NCI-H460 (cell line): ENCODE results near the gene PCCA. TPM values are rescaled to one million over a fixed set of nuclear protein-coding genes. Genes with fewer than 3 reads are reported as not detected.
A peak's percentile ranks its signal among the peaks of the same experiment; 100 is the strongest.
"Not testable (repeated sequence)": the region's sequence is repeated elsewhere in the genome, so short reads cannot be mapped to it uniquely, and the experiment has no call there.

Source experiments
- DNase-seq: peaks from one replicate; pipeline ENCODE4 v3.0.0-alpha.2; 2016; ENCODE audit warnings: low read depth; ENCODE audit errors: extremely low read depth
- small RNA-seq, 2 experiments: library from RNA; depleted of rRNA; stranded (forward); fragments of <200 nt; gene quantifications; one replicate each; pipeline ENCODE3, GENCODE V24; 2014
- total RNA-seq: library from RNA; depleted of rRNA; stranded (reverse); fragments of >200 nt; shearing (Covaris generic); gene quantifications from 2 replicates; pipeline ENCODE4 v1.2.3, GENCODE V29; 2014; rRNA removed

Gene PCCA
- total RNA-seq, 1 experiment from 2014 or later, result 15.7 TPM

DNA sequence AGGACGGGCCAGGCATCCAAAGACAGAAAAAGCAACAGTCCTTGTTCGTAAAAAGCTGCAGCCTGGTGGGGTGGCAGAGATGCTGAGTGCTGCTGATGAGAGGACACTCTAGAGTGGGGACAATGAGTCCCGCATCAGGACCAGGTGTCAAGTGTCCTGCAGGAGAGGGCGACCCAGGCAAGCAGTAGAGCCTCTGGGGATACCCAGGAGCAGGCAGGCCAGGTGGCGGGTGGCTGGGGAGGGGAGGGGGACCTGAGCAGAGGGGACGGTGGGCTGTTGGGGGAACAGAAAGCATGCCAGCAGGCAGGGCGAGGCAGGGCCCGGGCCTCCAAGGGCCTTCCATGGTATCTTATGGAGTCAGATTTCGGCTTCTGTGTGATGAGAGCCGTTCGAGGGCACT, 463.9 kb downstream of the PCCA start:
- DNase-seq, result no peak

DNA sequence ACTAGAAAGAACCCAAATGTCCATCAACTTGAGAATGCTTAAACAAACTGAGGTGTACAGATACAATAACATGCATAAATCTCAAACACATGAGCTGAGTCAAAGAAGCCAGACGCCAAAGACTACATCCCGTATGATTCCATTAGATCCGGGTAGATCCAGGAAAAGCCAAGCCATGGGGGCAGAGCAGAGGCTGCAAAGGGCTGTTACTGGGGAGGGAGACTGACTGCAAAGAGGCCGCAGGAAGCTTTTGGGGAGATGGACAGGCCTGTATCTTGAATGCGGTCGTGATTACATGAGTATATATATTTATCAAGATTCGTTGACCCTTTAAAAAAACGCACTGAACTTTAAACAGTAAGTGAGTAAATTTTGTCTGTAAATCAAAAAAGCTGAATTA, 471.0 kb downstream of the PCCA start:
- DNase-seq, result no peak

DNA sequence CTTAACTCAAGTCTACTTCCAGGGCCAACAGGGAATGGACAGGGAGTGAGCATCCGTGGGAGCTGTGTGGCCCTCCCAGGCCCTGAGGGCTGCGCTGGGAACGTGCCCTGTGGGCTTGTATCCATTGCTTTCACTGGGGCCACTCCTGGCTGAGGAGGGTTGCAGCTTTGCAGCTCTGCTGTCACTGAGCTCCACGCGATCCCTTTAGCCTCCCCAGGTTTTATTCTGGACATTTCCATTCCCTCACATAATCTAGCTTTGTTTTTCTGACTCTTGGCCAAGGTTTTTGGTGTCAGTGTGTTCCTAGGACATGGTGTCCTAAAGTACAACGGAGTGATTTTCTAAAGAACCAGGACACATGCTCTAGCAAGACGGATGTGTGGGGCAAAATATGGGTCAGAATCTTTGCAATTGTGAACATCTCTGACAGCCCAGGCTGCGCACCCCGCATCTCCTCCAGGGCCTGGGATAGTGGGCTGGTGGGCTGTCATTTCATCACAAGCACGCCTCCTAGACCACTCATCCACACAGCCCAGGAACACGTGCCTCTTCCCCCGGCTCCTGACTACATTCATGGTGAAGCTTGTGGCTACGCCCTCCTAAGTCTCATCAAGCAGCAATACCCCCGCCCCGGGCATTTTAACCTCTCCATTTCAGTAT, 471.7 kb downstream of the PCCA start:
- DNase-seq, result no peak

DNA sequence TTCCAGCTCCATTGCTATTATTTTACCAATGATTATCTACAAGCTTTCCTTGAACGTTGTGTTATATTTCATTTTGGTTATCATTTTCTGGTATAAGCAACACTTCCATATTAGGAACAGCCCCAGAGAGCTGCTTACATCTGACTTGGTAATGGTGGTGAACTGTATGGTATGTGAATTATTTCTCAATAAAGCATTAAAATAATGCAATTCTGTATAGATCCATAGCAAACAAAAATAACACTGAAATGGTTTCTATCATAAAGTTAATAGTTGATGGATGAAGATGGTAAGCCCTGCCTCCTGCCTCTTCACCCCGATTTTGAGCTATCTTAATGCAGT, 472.2 kb downstream of the PCCA start:
- no peak for DNase-seq

DNA sequence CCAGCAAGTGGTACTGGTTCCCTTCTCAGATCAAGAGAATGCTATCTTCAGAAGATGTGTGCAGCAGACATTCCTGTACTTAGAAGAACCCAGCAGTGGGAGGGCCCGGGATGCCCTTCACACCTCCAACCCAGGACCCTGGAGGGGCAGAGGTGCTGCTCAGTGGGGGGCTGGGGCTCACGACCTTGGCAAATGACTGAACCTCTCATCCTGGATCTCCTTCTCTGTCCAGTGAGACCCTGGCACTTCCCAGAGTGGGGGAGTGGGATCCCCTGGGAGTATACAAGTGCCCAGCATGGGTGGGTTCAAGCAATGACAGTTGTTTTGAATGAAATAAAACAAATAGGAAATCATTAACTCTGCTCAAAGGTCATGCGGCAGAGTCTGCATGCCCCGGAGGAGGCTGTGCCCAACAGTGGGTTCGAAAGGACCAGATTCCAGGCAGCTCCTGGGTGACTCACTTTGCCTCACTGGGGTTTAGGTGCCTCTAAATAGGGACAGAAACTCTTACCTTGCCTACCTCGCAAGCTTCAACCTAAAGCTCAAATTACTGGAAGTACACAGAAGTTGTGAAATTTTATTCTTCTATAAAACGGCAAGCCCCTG, 472.8 kb downstream of the PCCA start:
- DNase-seq, result no peak

DNA sequence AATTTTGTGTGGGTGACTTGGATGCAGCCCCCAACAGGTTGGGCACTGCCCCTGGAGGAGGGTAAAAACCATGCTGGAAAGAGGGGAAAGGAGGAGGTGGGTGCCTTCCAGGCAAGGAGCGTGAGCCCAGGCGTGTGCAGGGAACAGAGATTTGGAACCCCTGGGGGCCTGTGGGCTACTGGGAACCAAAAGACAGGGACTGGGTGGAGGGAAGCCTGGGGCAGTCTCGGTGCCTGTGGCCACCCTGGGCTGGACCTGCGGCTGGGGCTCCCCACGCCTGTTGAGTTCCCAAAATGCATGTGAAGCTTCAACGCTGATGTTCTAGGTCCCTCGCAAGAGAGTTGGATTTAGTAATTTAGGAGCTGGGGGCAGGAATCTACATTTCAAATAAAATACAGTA, 474.9 kb downstream of the PCCA start:
- no peak for DNase-seq

DNA sequence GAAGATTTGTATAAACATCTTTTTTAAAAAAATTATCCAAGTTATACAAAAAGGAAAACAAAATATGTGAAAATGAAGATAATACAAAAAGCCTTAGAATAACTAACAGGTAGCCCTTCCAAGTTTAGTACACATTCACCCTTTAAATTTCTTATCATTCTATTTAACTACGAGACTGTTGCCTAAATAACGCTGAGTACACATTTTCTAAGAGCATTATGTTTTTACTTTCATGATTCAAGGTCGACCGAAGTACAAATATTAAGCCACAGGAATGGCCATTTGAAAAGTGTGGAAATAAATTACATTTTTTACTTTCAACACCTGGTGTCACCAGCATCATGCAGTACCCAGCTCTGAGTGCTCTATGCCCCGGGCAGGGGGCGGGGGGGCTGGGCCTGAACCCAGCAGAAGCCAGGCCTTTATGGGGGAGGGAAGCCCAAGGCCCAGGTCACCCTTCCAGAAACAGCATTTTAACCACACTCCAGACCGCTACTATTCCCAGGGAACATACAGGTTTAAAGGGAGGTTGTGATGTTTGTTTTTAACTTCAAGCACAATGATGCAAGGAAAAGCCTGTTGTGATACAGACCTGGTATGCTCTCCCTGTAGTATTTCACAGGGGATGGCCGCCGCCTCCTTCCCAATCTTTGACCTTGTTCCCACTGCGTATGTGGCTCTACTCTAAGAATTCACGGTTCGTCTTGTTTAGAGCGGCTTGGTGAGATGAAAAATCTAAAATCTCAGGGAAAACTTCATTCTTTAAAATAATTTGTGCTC, 475.7 kb downstream of the PCCA start:
- DNase-seq, result no peak

DNA sequence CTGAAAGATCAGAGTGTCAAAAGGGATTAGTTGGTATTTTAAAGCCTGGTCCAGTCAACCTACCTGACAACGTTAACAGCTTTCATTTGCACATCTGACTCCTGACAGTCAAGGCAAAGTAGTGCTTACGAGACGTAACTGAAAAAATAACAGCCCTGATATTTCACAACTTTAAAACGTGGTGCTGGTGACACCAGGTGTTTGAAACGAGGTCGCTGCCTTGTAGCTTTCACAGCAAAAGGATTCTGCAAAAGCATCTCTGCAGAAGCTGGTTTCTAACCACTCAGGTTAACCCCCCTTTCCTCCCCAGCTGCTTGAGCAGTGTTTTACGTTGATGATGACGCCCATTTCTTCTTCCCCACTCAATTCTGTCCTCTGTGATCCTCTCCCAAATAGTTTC, 476.4 kb downstream of the PCCA start:
- no peak for DNase-seq

DNA sequence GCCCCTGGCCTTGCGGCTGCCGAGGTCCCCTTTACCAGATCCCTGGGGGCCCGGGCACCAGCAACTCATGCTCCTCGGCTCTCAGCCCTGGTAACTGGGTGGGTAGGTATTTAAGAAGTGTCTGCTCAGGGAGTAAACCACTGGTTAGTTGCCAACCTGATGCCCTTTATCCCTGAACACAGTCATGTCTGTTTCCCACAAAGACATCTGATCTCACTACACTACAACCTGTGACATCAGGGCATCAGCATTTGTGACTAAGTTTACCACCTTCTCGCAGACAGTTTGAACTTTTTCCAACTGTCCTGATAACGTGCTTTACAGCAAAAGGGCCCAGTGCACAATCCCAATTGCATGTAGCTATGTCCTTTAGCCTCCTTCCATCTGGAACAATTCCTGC, 477.6 kb downstream of the PCCA start:
- DNase-seq, result no peak

DNA sequence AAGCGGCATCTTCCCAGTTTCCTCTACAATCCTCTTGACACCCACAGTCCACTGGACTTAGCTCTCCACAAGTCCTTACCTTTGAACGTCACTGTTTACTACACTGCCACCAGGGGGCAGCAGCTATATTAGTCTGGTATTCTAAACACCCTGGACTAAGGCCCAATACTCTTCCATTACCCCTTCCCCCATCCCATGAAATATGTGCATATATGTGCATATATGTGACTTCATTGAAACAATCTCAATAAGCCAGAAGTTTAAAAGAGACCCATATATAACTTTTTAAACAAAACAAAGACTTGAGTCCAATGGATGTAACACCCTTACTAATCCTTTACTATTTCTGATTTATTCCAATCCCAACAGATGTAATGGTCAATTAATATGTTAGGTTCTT, 484.2 kb downstream of the PCCA start:
- DNase-seq, result peak; percentile 59

DNA sequence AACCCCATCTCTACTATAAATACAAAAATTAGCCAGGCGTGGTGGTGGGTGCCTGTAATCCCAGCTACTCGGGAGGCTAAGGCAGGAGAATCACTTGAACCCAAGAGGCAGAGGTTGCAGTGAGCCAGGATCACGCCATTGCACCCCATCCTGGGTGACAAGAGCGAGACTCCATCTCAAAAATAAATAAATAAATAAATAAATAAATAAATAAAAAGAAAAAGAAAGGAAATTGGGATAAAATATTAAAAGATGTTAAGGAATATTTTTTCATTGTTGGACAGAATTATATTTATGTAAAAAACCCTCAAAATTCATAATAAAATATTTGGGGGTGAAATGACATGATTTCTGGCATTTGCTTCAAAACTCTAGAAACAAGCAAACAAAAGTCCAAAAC, 488.3 kb downstream of the PCCA start:
- DNase-seq, result not testable (repeated sequence)

Small RNAs within 50 kb of the gene (small RNA-seq; reads per million reads assigned to genes)
- gene AL356575.1, result 0 reads per million in 2 experiments

Other genes with a start within 250 kb of the PCCA start
- gene ZIC5, start 117.3 kb upstream of the PCCA start, total RNA-seq, result 4.4 and 4.9 TPM in 2 replicates
- 4.2 and 4.4 TPM in 2 replicates for gene ZIC2, start 107.3 kb upstream of the PCCA start, total RNA-seq